HCT116 (cell line): ENCODE measurements around the gene CXCL10. TPM values are rescaled to one million over a fixed set of nuclear protein-coding genes. Genes with fewer than 3 reads are reported as not detected.

Source experiments
- ATAC-seq: fragments of 200-7000 bp; cut with Tn5 transposase; 2 replicates; pipeline ENCODE4 v1.9.1; 2020; ENCODE audit warnings: mild to moderate bottlenecking, moderate library complexity
- BruUV-seq: library from RNA; stranded (reverse); fragments of 400-500 nt; replicated peaks from 2 replicates; lab custom pipeline; 2021; lab: Mats Ljungman, UMichigan
- CTCF ChIA-PET: fragments of 300-600 bp; sonication (Branson Sonifier 250); formaldehyde crosslinking; loops from one replicate; lab custom pipeline; 2021; ENCODE audit warnings: antibody characterized with exemption; lab: Charles Lee
- POLR2A ChIA-PET: fragments of 300-600, 350-600 bp; sonication (Branson Sonifier 250); formaldehyde crosslinking; loops from one replicate; lab custom pipeline; 2021; ENCODE audit warnings: antibody characterized with exemption; lab: Charles Lee
- RAD21 ChIA-PET, 2 experiments: fragments of 300-600 bp; sonication (Branson Sonifier 250); formaldehyde crosslinking; loops; one replicate each; lab custom pipeline; 2023; ENCODE audit warnings: low total read pairs in 2 of 2; ENCODE audit not compliant: uncharacterized antibody in 2 of 2, unreplicated experiment in 2 of 2, low non-redundant PET in 1 of 2; lab: Charles Lee
- DNase-seq: peaks from one replicate; pipeline ENCODE4 v3.0.0-alpha.2; 2010; ENCODE audit warnings: low read depth, low spot score
- H2AFZ ChIP-seq: fragments of 200-600 bp; shearing (Covaris generic), sonication (generic); 2 replicates; pipeline ENCODE4 v1.6.1; 2017; ENCODE audit warnings: low read depth, mixed run types, mixed read lengths, antibody characterized with exemption, low read length; ENCODE audit not compliant: poor library complexity, severe bottlenecking
- H3K27ac ChIP-seq: 2 replicates; pipeline ENCODE4 v1.5.1; 2012; ENCODE audit warnings: low read depth, low read length
- H3K27me3 ChIP-seq: fragments of 200-600 bp; sonication (generic); 2 replicates; pipeline ENCODE4 v1.6.1; 2016; ENCODE audit warnings: mixed run types, low read length, mixed read lengths; ENCODE audit not compliant: insufficient read depth
- H3K36me3 ChIP-seq, 2 experiments: fragments of 200-500 bp in 1 of 2; fragments of 200-600 bp in 1 of 2; sonication (Bioruptor generic) in 1 of 2; sonication (generic) in 1 of 2; 2 replicates each; pipeline versions ENCODE4 v1.5.1 to v1.6.1; 2014 to 2016; ENCODE audit warnings: low read length in 2 of 2, inconsistent platforms in 1 of 2, mixed read lengths in 1 of 2, mixed run types in 1 of 2; ENCODE audit not compliant: insufficient read depth in 2 of 2, control insufficient read depth in 1 of 2
- H3K4me1 ChIP-seq, 2 experiments: fragments of 200-600 bp in 1 of 2; sonication (generic) in 1 of 2; 2 replicates each; pipeline versions ENCODE4 v1.5.1 to v1.6.1; 2012 to 2017; ENCODE audit warnings: low read length in 2 of 2, inconsistent platforms in 1 of 2, mild to moderate bottlenecking in 1 of 2, mixed read lengths in 1 of 2, mixed run types in 1 of 2, moderate library complexity in 1 of 2; ENCODE audit not compliant: insufficient read depth in 2 of 2, control insufficient read depth in 1 of 2
- H3K4me2 ChIP-seq: fragments of 200-600 bp; sonication (generic); 2 replicates; pipeline ENCODE4 v1.6.1; 2017; ENCODE audit warnings: mixed run types, low read length, mixed read lengths
- H3K4me3 ChIP-seq, 2 experiments: fragments of 200-600 bp in 1 of 2; sonication (generic) in 1 of 2; replicated peaks in 1 of 2; 2 replicates each; pipeline ENCODE4 v1.5.1; 2011 to 2016; ENCODE audit warnings: low read length in 2 of 2, control low read depth in 1 of 2, low read depth in 1 of 2, mild to moderate bottlenecking in 1 of 2, mixed read lengths in 1 of 2, mixed run types in 1 of 2
- H3K79me2 ChIP-seq: fragments of 200-600 bp; sonication (generic); 2 replicates; pipeline ENCODE4 v1.6.1; 2017; ENCODE audit warnings: mild to moderate bottlenecking, mixed run types, low read length, moderate library complexity, mixed read lengths; ENCODE audit not compliant: insufficient read depth
- H3K9ac ChIP-seq: fragments of 200-600 bp; sonication (generic); 2 replicates; pipeline ENCODE4 v1.6.1; 2016; ENCODE audit warnings: low read length, mixed read lengths
- H3K9me2 ChIP-seq: fragments of 200-600 bp; sonication (generic), shearing (Covaris generic); 2 replicates; pipeline ENCODE4 v1.6.1; 2017; ENCODE audit warnings: mixed run types, mild to moderate bottlenecking, moderate library complexity; ENCODE audit not compliant: insufficient read depth
- H3K9me3 ChIP-seq, 2 experiments: fragments of 200-500 bp in 1 of 2; fragments of 200-600 bp in 1 of 2; sonication (Bioruptor generic) in 1 of 2; sonication (generic) in 1 of 2; 2 replicates each; pipeline ENCODE4 v1.6.1; 2014 to 2017; ENCODE audit warnings: low read length in 2 of 2, mixed read lengths in 2 of 2, inconsistent platforms in 1 of 2, low read depth in 1 of 2, mild to moderate bottlenecking in 1 of 2, mixed run types in 1 of 2, moderate library complexity in 1 of 2; ENCODE audit not compliant: control insufficient read depth in 1 of 2, insufficient read depth in 1 of 2
- H4K20me1 ChIP-seq: fragments of 200-600 bp; sonication (generic), shearing (Covaris generic); 2 replicates; pipeline ENCODE4 v1.6.1; 2017; ENCODE audit warnings: mixed run types, mild to moderate bottlenecking, moderate library complexity; ENCODE audit not compliant: insufficient read depth
- CBX3 ChIP-seq: IDR thresholded peaks from 2 replicates; pipeline ENCODE4 v1.6.1; 2012; ENCODE audit warnings: low read depth
- CEBPB ChIP-seq: IDR thresholded peaks from 2 replicates; pipeline ENCODE4 v1.6.1; 2012; ENCODE audit warnings: low read depth
- EGR1 ChIP-seq: IDR thresholded peaks from 2 replicates; pipeline ENCODE4 v1.6.1; 2012; ENCODE audit warnings: low read depth
- EZH2 ChIP-seq: fragments of 200-600 bp; sonication (generic); IDR thresholded peaks from 2 replicates; pipeline ENCODE4 v1.6.1; 2017; ENCODE audit warnings: antibody characterized with exemption, mixed run types
- EZH2phosphoT487 ChIP-seq: fragments of 200-600 bp; IDR thresholded peaks from 2 replicates; pipeline ENCODE4 v1.6.1; 2018; ENCODE audit warnings: antibody characterized with exemption, borderline replicate concordance
- FOSL1 ChIP-seq: IDR thresholded peaks from 2 replicates; pipeline ENCODE4 v1.6.1; 2012; ENCODE audit warnings: low read depth
- JUND ChIP-seq: IDR thresholded peaks from 2 replicates; pipeline ENCODE4 v1.6.1; 2012
- POLR2A ChIP-seq: IDR thresholded peaks from 2 replicates; pipeline ENCODE4 v1.7.0; 2011; ENCODE audit warnings: borderline replicate concordance; ENCODE audit not compliant: insufficient read depth, insufficient read length; ENCODE audit errors: extremely low read depth
- POLR2AphosphoS5 ChIP-seq: IDR thresholded peaks from 2 replicates; pipeline ENCODE4 v1.6.1; 2011; ENCODE audit warnings: mild to moderate bottlenecking, low read depth, low read length, moderate library complexity
- RAD21 ChIP-seq: IDR thresholded peaks from 2 replicates; pipeline ENCODE4 v1.6.1; 2012; ENCODE audit warnings: low read depth, mild to moderate bottlenecking
- SIN3A ChIP-seq: IDR thresholded peaks from 2 replicates; pipeline ENCODE4 v1.6.1; 2012; ENCODE audit warnings: low read depth
- SP1 ChIP-seq: IDR thresholded peaks from 2 replicates; pipeline ENCODE4 v1.6.1; 2012; ENCODE audit warnings: low read depth
- SRF ChIP-seq: IDR thresholded peaks from 2 replicates; pipeline ENCODE4 v1.6.1; 2012; ENCODE audit warnings: low read depth
- TCF7L2 ChIP-seq: IDR thresholded peaks from 2 replicates; pipeline ENCODE4 v1.7.0; 2011; ENCODE audit warnings: borderline replicate concordance, inconsistent platforms; ENCODE audit not compliant: insufficient read depth, insufficient read length; ENCODE audit errors: extremely low read depth
- ZFX ChIP-seq: fragments of 450-650 bp; IDR thresholded peaks from 2 replicates; pipeline ENCODE4 v1.6.1; 2017
- ZNF274 ChIP-seq: fragments of 200-500 bp; sonication (Bioruptor generic); IDR thresholded peaks from 2 replicates; pipeline ENCODE4 v1.6.1; 2014; ENCODE audit warnings: mild to moderate bottlenecking, low read depth, low read length, inconsistent platforms
- intact Hi-C: fragments of 100-400 bp; cut with micrococcal nuclease; formaldehyde crosslinking; loops from 2 replicates; pipeline ENCODE4 v1.10.0; 2022
- total RNA-seq: library from RNA; stranded (reverse); gene quantifications from one replicate; pipeline ENCODE4 v1.2.1, GENCODE V29; 2021; ENCODE audit not compliant: unreplicated experiment
- TF ChIP-seq, protein P1 (sequence below): IDR thresholded peaks from 2 replicates; pipeline ENCODE4 v1.6.1; 2011; ENCODE audit warnings: mild to moderate bottlenecking, low read length, moderate library complexity; ENCODE audit not compliant: insufficient replicate concordance; ENCODE audit errors: extremely low read depth
- TF ChIP-seq, protein P2 (sequence below): IDR thresholded peaks from 2 replicates; pipeline ENCODE4 v1.6.1; 2012
- TF ChIP-seq, protein P3 (sequence below), 3 experiments: fragments of 200-600 bp in 1 of 3; sonication (generic) in 1 of 3; IDR thresholded peaks in 2 of 3; conservative IDR thresholded peaks in 1 of 3; 2 replicates each; pipeline ENCODE4 v1.5.1; 2012 to 2017; ENCODE audit warnings: low read depth in 2 of 3, low read length in 2 of 3, antibody characterized with exemption in 1 of 3, borderline replicate concordance in 1 of 3, control low read depth in 1 of 3, mild to moderate bottlenecking in 1 of 3, mixed read lengths in 1 of 3, mixed run types in 1 of 3, moderate library complexity in 1 of 3; ENCODE audit not compliant: insufficient read depth in 1 of 3

The CXCL10 gene
- total RNA-seq, 1 experiment from 2014 or later, result not detected

DNA sequence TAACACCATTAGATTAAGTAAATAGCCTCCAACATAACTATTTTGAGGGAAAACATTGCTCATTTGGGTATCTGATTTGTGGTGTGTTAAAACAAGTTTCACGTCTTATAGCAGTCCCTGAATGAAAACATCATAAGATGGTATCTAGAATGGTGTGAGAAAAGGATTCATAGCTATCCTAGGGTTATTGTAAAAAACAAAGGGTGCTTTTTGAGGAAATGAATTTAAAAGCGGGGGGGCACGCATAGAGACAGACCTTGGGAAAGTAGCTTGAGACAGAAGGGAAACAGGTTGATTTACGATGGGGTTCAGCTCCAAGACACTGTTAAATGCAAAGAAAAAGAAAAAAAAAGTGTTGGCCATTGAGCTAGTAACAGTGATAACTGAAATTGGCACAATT lies 768 bp upstream of the CXCL10 start:
- no peak overlapping the region for H2AFZ ChIP-seq
- intact Hi-C loops, result no loop called here
- H3K9ac ChIP-seq, result no peak overlapping the region
- no peak overlapping the region for H3K27ac ChIP-seq
- H3K9me2 ChIP-seq, result no peaks in the 10 kb centered on the region
- no TSS peak for BruUV-seq
- CTCF ChIA-PET, result no interaction called here
- no peaks in the 10 kb centered on the region for H4K20me1 ChIP-seq
- no peak overlapping the region for H3K4me3 ChIP-seq
- ATAC-seq (no peak), DNase-seq (no peak)
- H3K9me3 ChIP-seq, result no peaks in the 10 kb centered on the region
- H3K4me2 ChIP-seq, result no peak overlapping the region
- no peaks in the 10 kb centered on the region for H3K27me3 ChIP-seq
- no peaks in the 10 kb centered on the region for H3K4me1 ChIP-seq
- TF ChIP-seq, protein P1, sequence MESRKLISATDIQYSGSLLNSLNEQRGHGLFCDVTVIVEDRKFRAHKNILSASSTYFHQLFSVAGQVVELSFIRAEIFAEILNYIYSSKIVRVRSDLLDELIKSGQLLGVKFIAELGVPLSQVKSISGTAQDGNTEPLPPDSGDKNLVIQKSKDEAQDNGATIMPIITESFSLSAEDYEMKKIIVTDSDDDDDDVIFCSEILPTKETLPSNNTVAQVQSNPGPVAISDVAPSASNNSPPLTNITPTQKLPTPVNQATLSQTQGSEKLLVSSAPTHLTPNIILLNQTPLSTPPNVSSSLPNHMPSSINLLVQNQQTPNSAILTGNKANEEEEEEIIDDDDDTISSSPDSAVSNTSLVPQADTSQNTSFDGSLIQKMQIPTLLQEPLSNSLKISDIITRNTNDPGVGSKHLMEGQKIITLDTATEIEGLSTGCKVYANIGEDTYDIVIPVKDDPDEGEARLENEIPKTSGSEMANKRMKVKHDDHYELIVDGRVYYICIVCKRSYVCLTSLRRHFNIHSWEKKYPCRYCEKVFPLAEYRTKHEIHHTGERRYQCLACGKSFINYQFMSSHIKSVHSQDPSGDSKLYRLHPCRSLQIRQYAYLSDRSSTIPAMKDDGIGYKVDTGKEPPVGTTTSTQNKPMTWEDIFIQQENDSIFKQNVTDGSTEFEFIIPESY, result no peak
- TF ChIP-seq JUND, result no peak
- no peak for TF ChIP-seq SRF
- no peak for TF ChIP-seq FOSL1
- TF ChIP-seq EZH2, result no peak
- TF ChIP-seq CEBPB, result no peak
- TF ChIP-seq EGR1, result no peak
- no peak for TF ChIP-seq EZH2phosphoT487
- no peak for TF ChIP-seq CBX3
- TF ChIP-seq, protein P2, sequence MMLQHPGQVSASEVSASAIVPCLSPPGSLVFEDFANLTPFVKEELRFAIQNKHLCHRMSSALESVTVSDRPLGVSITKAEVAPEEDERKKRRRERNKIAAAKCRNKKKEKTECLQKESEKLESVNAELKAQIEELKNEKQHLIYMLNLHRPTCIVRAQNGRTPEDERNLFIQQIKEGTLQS, result no peak
- no peak for TF ChIP-seq ZFX
- no peak for TF ChIP-seq TCF7L2
- no peak for TF ChIP-seq POLR2A
- no peak for TF ChIP-seq SIN3A
- no peak for TF ChIP-seq RAD21
- TF ChIP-seq, protein P3, sequence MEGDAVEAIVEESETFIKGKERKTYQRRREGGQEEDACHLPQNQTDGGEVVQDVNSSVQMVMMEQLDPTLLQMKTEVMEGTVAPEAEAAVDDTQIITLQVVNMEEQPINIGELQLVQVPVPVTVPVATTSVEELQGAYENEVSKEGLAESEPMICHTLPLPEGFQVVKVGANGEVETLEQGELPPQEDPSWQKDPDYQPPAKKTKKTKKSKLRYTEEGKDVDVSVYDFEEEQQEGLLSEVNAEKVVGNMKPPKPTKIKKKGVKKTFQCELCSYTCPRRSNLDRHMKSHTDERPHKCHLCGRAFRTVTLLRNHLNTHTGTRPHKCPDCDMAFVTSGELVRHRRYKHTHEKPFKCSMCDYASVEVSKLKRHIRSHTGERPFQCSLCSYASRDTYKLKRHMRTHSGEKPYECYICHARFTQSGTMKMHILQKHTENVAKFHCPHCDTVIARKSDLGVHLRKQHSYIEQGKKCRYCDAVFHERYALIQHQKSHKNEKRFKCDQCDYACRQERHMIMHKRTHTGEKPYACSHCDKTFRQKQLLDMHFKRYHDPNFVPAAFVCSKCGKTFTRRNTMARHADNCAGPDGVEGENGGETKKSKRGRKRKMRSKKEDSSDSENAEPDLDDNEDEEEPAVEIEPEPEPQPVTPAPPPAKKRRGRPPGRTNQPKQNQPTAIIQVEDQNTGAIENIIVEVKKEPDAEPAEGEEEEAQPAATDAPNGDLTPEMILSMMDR (IDR thresholded peaks at IDR 0.05 in 2 of 3, conservative IDR thresholded peaks at IDR 0.05 in 1 of 3; ENCODE audit: borderline replicate concordance in 1 of 3, insufficient read depth in 1 of 3, low read depth in 2 of 3, low read length in 2 of 3), result no peak
- no peak for TF ChIP-seq SP1
- TF ChIP-seq POLR2AphosphoS5, result no peak
- TF ChIP-seq ZNF274, result no peak
- RAD21 ChIA-PET, result no interaction called here
- H3K79me2 ChIP-seq, result no peaks in the 10 kb centered on the region
- H3K36me3 ChIP-seq, result no peaks in the 10 kb centered on the region
- POLR2A ChIA-PET, result no interaction called here
